Mucosa of descending colon (tissue), 3 donors: ENCODE results near the gene SSNA1. TPM values are rescaled to one million over a fixed set of nuclear protein-coding genes. Genes with fewer than 3 reads are reported as not detected.

Experiments
- ATAC-seq: fragments of 200-7000 bp; cut with Tn5 transposase; one replicate; pipeline ENCODE4 v1.9.1; 2020; ENCODE audit warnings: mild to moderate bottlenecking, moderate library complexity
- DNase-seq, 3 donors: peaks; one replicate each; pipeline ENCODE4 v3.0.0-alpha.2; 2020
- H3K36me3 ChIP-seq: fragments of 200-600 bp; one replicate; pipeline ENCODE4 v1.8.0; 2021; ENCODE audit warnings: low read depth, mild to moderate bottlenecking
- H3K4me1 ChIP-seq: fragments of 200-600 bp; one replicate; pipeline ENCODE4 v1.8.0; 2021; ENCODE audit warnings: low read depth, mild to moderate bottlenecking
- H3K4me3 ChIP-seq: fragments of 200-600 bp; one replicate; pipeline ENCODE4 v1.8.0; 2021; ENCODE audit warnings: mild to moderate bottlenecking
- H3K9me3 ChIP-seq: fragments of 200-600 bp; one replicate; pipeline ENCODE4 v1.8.0; 2021; ENCODE audit warnings: mild to moderate bottlenecking
- intact Hi-C, 2 donors: fragments of 100-400 bp; cut with DNase I in 1 of 2; cut with micrococcal nuclease in 1 of 2; formaldehyde crosslinking; loops; one replicate each; pipeline versions ENCODE4 v1.11.0 to v1.11.1; 2022; cut with DNase I, micrococcal nuclease
- total RNA-seq, 3 donors: library from RNA; stranded (reverse); fragmentation: NEBNext Ultra II Directional in 2 of 3; extraction: Animal tissue kit (Norgen Biotek cat#: 25700) in 2 of 3; gene quantifications; one replicate each; pipeline versions ENCODE4 v1.2.1 to v1.2.4, GENCODE V29; 2021 to 2023
- TF ChIP-seq, protein P1 (sequence below): fragments of 200-600 bp; IDR thresholded peaks from one replicate; pipeline ENCODE4 v1.8.0; 2022; ENCODE audit warnings: antibody characterized with exemption, mild to moderate bottlenecking
- donor health status: DM: no; HTN: no; CAD: no; lungs with moderate emphysema.
- donor health status: DM: no; HTN: no; CAD: no.
- donor health status: DM: no; HTN: yes; CAD: no.

SSNA1 gene
- total RNA-seq, 3 donors from 2014 or later: 56.7 to 71.1 (median 64.0) TPM

DNA sequence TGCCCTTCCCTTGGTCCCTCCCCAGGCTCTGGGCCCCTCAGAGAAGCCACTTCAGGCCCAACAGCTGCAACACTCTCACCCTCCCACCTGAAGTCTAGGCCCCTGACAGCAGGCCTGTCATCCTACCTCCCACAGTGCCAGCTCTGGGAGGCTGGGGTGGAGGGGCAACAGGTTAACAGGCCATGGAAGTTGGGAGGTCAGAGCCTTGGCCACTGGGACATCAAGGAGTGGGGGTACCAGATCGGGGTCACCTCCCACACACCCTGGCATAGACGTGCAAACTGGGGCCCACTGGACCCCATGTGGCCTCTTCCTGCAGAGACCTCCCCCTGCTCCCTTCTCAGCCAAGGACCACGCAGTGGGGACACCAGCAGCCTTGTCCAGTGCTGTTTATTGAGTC lies 2.8 kb downstream of the SSNA1 start:
- Histone ChIP-seq H3K4me3 (no peak overlapping the region), H3K36me3 (no peaks in the 10 kb centered on the region), H3K9me3 (no peaks in the 10 kb centered on the region), H3K4me1 (peaks cover 62% of the 10 kb centered on the region)
- intact Hi-C loops: no loop called here
- ATAC-seq: no peak
- DNase-seq: no peak
- TF ChIP-seq, protein P1, sequence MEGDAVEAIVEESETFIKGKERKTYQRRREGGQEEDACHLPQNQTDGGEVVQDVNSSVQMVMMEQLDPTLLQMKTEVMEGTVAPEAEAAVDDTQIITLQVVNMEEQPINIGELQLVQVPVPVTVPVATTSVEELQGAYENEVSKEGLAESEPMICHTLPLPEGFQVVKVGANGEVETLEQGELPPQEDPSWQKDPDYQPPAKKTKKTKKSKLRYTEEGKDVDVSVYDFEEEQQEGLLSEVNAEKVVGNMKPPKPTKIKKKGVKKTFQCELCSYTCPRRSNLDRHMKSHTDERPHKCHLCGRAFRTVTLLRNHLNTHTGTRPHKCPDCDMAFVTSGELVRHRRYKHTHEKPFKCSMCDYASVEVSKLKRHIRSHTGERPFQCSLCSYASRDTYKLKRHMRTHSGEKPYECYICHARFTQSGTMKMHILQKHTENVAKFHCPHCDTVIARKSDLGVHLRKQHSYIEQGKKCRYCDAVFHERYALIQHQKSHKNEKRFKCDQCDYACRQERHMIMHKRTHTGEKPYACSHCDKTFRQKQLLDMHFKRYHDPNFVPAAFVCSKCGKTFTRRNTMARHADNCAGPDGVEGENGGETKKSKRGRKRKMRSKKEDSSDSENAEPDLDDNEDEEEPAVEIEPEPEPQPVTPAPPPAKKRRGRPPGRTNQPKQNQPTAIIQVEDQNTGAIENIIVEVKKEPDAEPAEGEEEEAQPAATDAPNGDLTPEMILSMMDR: no peak

DNA sequence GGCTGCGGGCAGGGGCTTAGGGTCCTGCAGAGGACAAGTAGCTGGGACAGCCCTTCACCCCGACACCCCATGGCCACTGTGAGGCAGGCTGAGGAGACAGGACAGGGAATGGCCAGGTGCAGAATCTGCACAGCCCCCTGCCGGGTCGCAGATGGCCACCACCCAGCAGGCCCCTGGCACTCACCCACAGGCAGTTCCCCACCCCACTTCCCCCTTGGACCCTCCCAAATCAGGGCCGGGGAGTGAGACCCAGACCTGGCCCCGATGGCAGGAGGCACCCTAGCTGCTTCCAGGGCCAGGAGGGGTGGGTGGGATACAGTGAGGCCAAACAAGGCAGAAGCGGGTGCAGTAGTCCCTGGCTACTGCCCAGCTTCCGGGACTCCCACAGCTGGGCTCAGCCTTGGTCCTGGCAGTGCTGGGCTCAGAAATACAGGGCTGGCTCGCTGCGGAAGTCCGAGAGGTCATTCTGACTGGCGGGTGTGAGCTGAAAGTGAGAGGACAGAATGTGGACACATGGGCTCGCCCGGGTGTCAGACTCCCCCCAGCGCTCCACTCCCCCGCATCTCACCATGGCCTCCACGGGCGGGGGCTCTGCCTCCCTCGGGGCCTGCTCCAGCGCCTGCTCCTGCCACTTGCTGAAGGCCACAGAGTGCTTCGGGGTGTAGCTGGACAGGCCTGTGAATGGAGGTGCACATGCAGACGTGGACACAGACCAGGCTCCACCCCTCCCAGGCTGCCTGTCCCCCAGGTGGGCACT lies 3.4 kb downstream of the SSNA1 start:
- Histone ChIP-seq H3K36me3 (no peaks in the 10 kb centered on the region), H3K9me3 (no peaks in the 10 kb centered on the region), H3K4me3 (no peak overlapping the region), H3K4me1 (peaks cover 63% of the 10 kb centered on the region)
- DNase-seq (no peak), ATAC-seq (no peak)
- TF ChIP-seq, protein P1: no peak
- intact Hi-C loops: no loop called here

DNA sequence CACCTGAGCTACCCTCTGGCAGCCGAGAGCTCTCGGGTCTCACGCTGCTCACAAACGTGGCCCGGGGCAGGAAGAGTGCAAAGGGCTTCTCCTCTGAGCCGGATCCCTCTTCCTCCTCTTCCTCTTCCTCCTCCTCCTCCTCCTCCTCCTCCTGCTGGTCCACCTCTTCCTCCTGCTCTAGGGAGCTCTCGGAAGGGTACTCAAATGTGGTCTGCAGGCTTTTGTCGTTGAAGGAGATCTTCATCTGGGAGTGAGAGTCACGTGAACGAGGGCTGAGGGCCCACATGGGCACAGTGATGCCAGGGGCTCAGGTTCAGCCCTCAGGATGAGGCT lies 3.9 kb downstream of the SSNA1 start:
- Histone ChIP-seq H3K9me3 (no peaks in the 10 kb centered on the region), H3K36me3 (no peaks in the 10 kb centered on the region), H3K4me3 (no peak overlapping the region), H3K4me1 (peaks cover 60% of the 10 kb centered on the region)
- DNase-seq: no peak
- intact Hi-C loops: no loop called here
- TF ChIP-seq, protein P1: no peak
- no peak for ATAC-seq

DNA sequence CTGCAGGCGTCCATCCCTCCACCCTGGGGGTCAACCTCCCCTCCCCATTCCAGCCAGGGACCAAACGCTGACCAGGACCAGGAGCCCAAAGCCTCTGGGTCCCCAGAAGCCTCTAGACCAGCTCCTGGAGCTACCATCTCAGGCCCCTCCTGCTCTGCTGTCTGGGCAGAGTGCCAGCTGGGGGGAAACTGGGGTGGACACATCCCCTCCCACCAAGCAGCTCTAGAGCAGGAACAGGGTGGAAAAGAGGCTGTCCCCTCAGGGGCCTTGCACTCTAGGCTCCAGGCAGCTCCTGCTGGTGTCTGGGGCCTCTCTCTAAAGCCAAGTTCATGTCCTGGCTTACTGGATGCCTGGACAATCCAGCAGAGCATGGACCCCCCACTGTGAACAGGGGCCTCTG lies 4.4 kb downstream of the SSNA1 start:
- no peak overlapping the region for H3K4me3 ChIP-seq
- intact Hi-C loops: no loop called here
- ATAC-seq: no peak

DNA sequence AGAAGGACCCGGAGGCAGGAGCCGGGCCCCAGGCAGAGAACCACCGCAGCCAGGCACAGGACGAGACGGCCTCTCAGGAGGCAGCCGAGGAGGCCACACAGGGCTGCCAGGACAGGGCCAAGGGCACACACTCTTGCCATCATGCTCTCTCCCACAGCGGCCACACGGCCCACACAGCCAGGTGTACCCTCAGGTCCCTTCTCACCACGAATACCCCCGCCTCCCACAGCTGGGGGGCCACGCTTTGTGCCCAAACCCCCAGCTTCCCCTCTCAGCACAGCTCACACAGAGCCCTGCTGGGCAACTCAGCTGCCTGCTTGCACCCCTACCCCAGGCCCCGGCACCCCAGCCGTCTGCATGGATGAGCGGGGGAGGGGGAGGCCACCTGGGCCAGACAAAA lies 5.3 kb downstream of the SSNA1 start:
- no peaks in the 10 kb centered on the region for H3K9me3 ChIP-seq
- H3K4me3 ChIP-seq: no peak overlapping the region
- ATAC-seq (no peak), DNase-seq (no peak)
- TF ChIP-seq, protein P1: no peak
- intact Hi-C loops: no loop called here
- peaks cover 64% of the 10 kb centered on the region for H3K4me1 ChIP-seq
- H3K36me3 ChIP-seq: no peaks in the 10 kb centered on the region

More for the DNA sequence above, 4.4 kb downstream of the SSNA1 start:
- TF ChIP-seq, protein P1: no peak
- Histone ChIP-seq H3K9me3 (no peaks in the 10 kb centered on the region), H3K4me1 (peaks cover 60% of the 10 kb centered on the region), H3K36me3 (no peaks in the 10 kb centered on the region)
- peak in 1 of 3 donors; percentile 33 for DNase-seq
